ENCODE results near the gene INSRR. TPM values are rescaled to one million over a fixed set of nuclear protein-coding genes. Genes with fewer than 3 reads are reported as not detected.

INSRR gene
- total and polyA plus RNA-seq, 9 of the 15 experiments (the other 6 are each of a cell fraction or from before 2014, with no cell fraction given): 0.03 to 0.18 (median 0.06) TPM; not detected in 3

GRCh38 chr1:156860113-156860627 is 1.3 kb upstream of the INSRR start (continued):
- TF ChIP-seq MTF1 (CRISPR knock-in tag; IDR thresholded peaks at IDR 0.05; ENCODE audit: borderline replicate concordance) (no peak), ZNF184 (CRISPR knock-in tag; IDR thresholded peaks at IDR 0.05) (no peak), TRIM28 (IDR thresholded peaks at IDR 0.05) (no peak), ZBTB34 (CRISPR knock-in tag; IDR thresholded peaks at IDR 0.05) (no peak), ZBTB43 (CRISPR knock-in tag; IDR thresholded peaks at IDR 0.05) (no peak), TAF7 (tag; IDR thresholded peaks at IDR 0.05) (no peak), RERE (CRISPR knock-in tag; IDR thresholded peaks at IDR 0.05; ENCODE audit: borderline replicate concordance) (no peak), JUN (IDR thresholded peaks at IDR 0.05; ENCODE audit: borderline replicate concordance, low read depth, low read length) (no peak), JUN (CRISPR knock-in tag; IDR thresholded peaks at IDR 0.05; ENCODE audit: borderline replicate concordance) (no peak), MXD1 (CRISPR knock-in tag; IDR thresholded peaks at IDR 0.05; ENCODE audit: borderline replicate concordance, poor library complexity, severe bottlenecking) (no peak), ATF2 (CRISPR knock-in tag; IDR thresholded peaks at IDR 0.05) (no peak), ZNF785 (CRISPR knock-in tag; IDR thresholded peaks at IDR 0.05) (no peak), AFF4 (CRISPR knock-in tag; IDR thresholded peaks at IDR 0.05) (no peak)

All from K562 (cell line).